Glutamatergic neuron (in vitro differentiated cells): ENCODE data around the gene ACOT11. TPM values are rescaled to one million over a fixed set of nuclear protein-coding genes. Genes with fewer than 3 reads are reported as not detected.

Experiments
- DNase-seq: peaks from one replicate; pipeline ENCODE4 v3.0.0; 2022
- H3K27ac Mint-ChIP-seq: one replicate; pipeline ENCODE4 v1.8.0; 2020; ENCODE audit warnings: mild to moderate bottlenecking, mixed read lengths, inconsistent platforms; ENCODE audit not compliant: unreplicated experiment
- H3K27me3 Mint-ChIP-seq: one replicate; pipeline ENCODE4 v1.8.0; 2020; ENCODE audit warnings: mild to moderate bottlenecking, moderate library complexity, mixed read lengths, inconsistent platforms; ENCODE audit not compliant: unreplicated experiment
- H3K36me3 Mint-ChIP-seq: one replicate; pipeline ENCODE4 v1.8.0; 2020; ENCODE audit warnings: mild to moderate bottlenecking, mixed read lengths, inconsistent platforms; ENCODE audit not compliant: unreplicated experiment
- H3K4me1 Mint-ChIP-seq: one replicate; pipeline ENCODE4 v1.8.0; 2020; ENCODE audit warnings: mild to moderate bottlenecking, low read depth, mixed read lengths, inconsistent platforms; ENCODE audit not compliant: unreplicated experiment
- H3K4me3 Mint-ChIP-seq: one replicate; pipeline ENCODE4 v1.8.0; 2020; ENCODE audit warnings: mild to moderate bottlenecking, mixed read lengths, inconsistent platforms; ENCODE audit not compliant: unreplicated experiment
- H3K9me3 Mint-ChIP-seq: one replicate; pipeline ENCODE4 v1.8.0; 2020; ENCODE audit warnings: mild to moderate bottlenecking, moderate library complexity, mixed read lengths, inconsistent platforms; ENCODE audit not compliant: unreplicated experiment
- total RNA-seq: library from RNA; stranded (reverse); fragmentation: NEBNext Ultra II Directional; extraction: Animal tissue kit (Norgen Biotek cat#: 25700); gene quantifications from one replicate; pipeline ENCODE4 v1.2.1, GENCODE V29; 2021; ENCODE audit not compliant: unreplicated experiment
- TF ChIP-seq, protein P1 (sequence below): fragments of 200-600 bp; sonication (generic); IDR thresholded peaks from one replicate; pipeline ENCODE4 v1.5.0; 2021; ENCODE audit not compliant: partially characterized antibody, unreplicated experiment

The ACOT11 gene
- total RNA-seq, 1 donor from 2014 or later, result 0.32 TPM

- Mint-ChIP-seq H3K4me3 (no peak overlapping the region), H3K27me3 (no peaks in the 10 kb centered on the region), H3K9me3 (peaks cover 3% of the 10 kb centered on the region), H3K36me3 (peaks cover 5% of the 10 kb centered on the region), H3K27ac (no peak overlapping the region), H3K4me1 (no peaks in the 10 kb centered on the region)
- DNase-seq, result no peak
- TF ChIP-seq, protein P1, sequence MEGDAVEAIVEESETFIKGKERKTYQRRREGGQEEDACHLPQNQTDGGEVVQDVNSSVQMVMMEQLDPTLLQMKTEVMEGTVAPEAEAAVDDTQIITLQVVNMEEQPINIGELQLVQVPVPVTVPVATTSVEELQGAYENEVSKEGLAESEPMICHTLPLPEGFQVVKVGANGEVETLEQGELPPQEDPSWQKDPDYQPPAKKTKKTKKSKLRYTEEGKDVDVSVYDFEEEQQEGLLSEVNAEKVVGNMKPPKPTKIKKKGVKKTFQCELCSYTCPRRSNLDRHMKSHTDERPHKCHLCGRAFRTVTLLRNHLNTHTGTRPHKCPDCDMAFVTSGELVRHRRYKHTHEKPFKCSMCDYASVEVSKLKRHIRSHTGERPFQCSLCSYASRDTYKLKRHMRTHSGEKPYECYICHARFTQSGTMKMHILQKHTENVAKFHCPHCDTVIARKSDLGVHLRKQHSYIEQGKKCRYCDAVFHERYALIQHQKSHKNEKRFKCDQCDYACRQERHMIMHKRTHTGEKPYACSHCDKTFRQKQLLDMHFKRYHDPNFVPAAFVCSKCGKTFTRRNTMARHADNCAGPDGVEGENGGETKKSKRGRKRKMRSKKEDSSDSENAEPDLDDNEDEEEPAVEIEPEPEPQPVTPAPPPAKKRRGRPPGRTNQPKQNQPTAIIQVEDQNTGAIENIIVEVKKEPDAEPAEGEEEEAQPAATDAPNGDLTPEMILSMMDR, result no peak
Measured at GRCh38 chr1:54649130-54649898, 101.3 kb downstream of the ACOT11 start.

- no peaks in the 10 kb centered on the region for H3K27me3 Mint-ChIP-seq
- DNase-seq, result no peak
- H3K36me3 Mint-ChIP-seq, result peaks cover 5% of the 10 kb centered on the region
Measured at GRCh38 chr1:54649921-54650320, 101.9 kb downstream of the ACOT11 start.

GRCh38 chr1:54650417-54650816 is 102.4 kb downstream of the ACOT11 start:
- Mint-ChIP-seq H3K4me3 (no peak overlapping the region), H3K27me3 (no peaks in the 10 kb centered on the region), H3K27ac (no peak overlapping the region), H3K9me3 (peaks cover 3% of the 10 kb centered on the region), H3K4me1 (no peaks in the 10 kb centered on the region), H3K36me3 (peaks cover 5% of the 10 kb centered on the region)
- TF ChIP-seq, protein P1, result no peak
- DNase-seq, result no peak

More at GRCh38 chr1:54649921-54650320, 101.9 kb downstream of the ACOT11 start:
- Mint-ChIP-seq H3K4me3 (no peak overlapping the region), H3K9me3 (peaks cover 3% of the 10 kb centered on the region), H3K4me1 (no peaks in the 10 kb centered on the region), H3K27ac (no peak overlapping the region)
- TF ChIP-seq, protein P1, result no peak

DNA sequence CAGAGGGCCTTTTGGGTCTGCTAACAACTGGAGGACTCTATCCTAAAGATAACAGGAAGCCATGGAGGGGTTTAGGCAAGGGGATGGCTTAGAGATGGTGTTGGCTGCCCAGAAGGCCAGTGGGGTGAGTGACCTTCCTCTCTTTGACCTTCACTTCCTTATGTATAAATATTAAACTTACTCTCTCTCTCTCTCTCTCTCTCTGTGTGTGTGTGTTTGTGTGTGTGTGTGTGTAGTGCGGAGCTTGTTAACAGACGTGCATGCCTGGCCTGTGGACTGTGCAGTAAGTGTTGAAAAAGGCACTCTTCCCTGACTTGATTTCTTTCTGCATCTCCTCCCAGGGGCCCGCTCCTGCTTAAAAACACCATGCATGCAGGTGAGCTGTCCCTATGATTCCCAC is 103.6 kb downstream of the ACOT11 start:
- TF ChIP-seq, protein P1, result no peak

GRCh38 chr1:54652168-54652567 is 104.1 kb downstream of the ACOT11 start:
- Mint-ChIP-seq H3K36me3 (peaks cover 5% of the 10 kb centered on the region), H3K27me3 (no peaks in the 10 kb centered on the region)
- TF ChIP-seq, protein P1, result no peak

More for the DNA sequence above, 103.6 kb downstream of the ACOT11 start:
- peaks cover 5% of the 10 kb centered on the region for H3K36me3 Mint-ChIP-seq
- no peaks in the 10 kb centered on the region for H3K27me3 Mint-ChIP-seq
- H3K4me1 Mint-ChIP-seq, result no peaks in the 10 kb centered on the region
- H3K27ac Mint-ChIP-seq, result no peak overlapping the region
- no peak overlapping the region for H3K4me3 Mint-ChIP-seq
- peaks cover 3% of the 10 kb centered on the region for H3K9me3 Mint-ChIP-seq
- DNase-seq, result no peak

More at GRCh38 chr1:54652168-54652567, 104.1 kb downstream of the ACOT11 start:
- no peak overlapping the region for H3K27ac Mint-ChIP-seq
- H3K9me3 Mint-ChIP-seq, result peaks cover 3% of the 10 kb centered on the region
- H3K4me1 Mint-ChIP-seq, result no peaks in the 10 kb centered on the region
- H3K4me3 Mint-ChIP-seq, result no peak overlapping the region
- DNase-seq, result no peak
